Activated gamma-delta T cell (primary cell): ENCODE results near the gene OAS1.
"Not testable (repeated sequence)": the region's sequence is repeated elsewhere in the genome, so short reads cannot be mapped to it uniquely, and the experiment has no call there.

Experiments used
- DNase-seq: peaks from one replicate; lab custom pipeline; 2025; lab: John Stamatoyannopoulos, UW

Gene OAS1

DNA sequence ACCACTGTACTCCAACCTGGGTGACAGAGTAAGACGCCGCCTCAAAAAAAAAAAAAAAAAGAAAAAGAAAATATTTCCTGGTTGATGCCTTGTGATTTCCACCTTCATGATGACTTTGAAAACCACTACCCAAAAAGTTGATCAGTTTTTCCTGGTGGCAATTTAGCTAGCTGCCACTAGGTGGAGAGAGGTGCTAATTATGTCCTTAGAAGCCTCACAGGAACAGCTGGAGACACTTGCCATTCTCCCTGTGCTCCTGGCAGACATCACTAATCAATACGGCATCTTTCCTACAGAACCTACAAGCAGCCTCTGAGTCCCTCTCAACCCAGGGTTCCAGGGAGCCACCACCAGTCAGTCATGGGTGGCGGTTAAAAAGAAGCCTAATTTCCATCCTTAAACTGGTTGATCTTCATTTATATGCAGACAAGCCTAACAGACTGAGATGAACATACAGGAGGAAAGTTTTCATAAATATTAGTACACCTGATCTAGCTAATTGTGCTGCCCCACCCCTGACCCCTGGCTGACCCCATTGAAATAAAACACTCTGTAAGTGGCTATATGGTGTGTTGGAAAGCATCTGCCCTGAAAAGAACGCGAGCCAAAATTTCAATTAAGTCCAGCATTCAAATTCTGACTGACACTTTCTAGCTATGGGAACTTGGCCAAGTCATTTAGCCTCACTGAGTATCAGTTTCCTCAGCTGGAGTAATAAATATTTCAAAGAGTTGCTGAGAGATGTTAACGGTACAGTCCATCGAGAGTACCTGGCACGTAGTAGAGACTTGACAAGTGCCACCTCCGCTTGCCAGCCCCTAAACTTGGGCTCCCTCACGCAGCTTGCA is 6.2 kb upstream of the OAS1 start:
- no peak for DNase-seq

DNA sequence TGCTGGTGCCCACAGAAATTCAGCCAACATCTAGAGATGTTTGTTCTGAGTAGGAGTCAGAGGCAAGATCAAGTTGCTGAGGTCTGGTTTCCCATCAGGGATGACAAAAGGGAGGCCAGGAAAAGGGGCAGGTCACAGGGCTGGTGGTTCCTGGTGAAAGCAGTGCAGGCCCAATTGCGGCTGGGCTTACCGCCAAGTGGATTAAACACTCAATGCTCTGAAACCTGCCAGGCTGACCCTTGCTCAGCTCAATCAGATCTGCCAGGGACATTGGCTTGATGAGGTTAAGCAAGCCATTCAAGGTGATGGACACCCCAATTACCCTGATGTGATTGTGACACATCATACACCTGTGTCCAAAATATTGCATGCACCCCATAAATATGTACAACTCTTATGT is 5.5 kb upstream of the OAS1 start:
- DNase-seq: no peak

DNA sequence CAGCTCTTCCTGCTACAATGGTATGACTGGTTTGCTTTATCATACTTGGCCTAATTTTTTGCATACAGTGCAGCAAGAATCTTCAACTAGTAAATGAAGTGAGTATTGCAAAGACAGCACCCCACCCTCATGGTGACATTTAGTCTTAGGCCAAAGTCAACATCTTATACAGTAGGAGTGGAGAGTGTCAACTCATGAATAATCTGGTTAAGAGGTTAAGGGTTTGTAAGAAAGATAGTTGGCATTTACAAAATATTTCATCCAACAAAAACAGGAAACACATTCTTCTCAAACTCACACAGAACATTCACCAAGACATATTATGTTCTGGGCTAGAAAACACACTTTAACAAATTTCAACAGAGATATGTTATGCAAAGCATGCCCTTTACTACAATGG is 2.2 kb upstream of the OAS1 start:
- DNase-seq: no peak

DNA sequence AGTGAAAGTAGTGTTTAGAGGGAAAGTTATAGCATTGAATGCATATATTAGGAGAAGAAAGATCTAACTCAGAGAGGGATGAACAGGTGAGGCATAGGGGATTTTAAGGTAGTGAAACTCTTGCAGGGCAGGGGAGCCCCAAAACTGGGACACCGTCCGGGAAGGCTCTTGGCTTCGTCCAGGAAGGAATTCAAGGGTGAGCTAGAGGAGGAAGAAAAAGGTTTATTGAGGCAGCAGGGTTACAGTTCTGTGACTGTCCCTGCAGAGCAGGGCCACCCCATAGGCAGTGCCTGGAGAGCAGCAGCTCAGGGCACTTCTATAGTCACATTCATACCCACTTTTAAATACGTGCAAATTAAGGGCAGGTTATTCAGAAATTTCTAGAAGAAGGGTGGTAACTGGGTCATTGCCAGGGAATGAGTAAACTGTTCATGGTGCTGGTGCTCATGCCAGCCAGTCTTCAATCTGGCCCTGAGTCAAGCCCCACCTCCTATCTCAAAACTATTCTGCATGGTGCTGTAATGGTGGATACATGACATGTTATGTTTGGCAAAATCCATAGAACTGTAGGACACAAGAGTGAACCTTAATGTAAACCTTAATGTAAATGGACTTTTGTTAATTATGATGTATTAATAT is 1.2 kb upstream of the OAS1 start:
- no peak for DNase-seq

DNA sequence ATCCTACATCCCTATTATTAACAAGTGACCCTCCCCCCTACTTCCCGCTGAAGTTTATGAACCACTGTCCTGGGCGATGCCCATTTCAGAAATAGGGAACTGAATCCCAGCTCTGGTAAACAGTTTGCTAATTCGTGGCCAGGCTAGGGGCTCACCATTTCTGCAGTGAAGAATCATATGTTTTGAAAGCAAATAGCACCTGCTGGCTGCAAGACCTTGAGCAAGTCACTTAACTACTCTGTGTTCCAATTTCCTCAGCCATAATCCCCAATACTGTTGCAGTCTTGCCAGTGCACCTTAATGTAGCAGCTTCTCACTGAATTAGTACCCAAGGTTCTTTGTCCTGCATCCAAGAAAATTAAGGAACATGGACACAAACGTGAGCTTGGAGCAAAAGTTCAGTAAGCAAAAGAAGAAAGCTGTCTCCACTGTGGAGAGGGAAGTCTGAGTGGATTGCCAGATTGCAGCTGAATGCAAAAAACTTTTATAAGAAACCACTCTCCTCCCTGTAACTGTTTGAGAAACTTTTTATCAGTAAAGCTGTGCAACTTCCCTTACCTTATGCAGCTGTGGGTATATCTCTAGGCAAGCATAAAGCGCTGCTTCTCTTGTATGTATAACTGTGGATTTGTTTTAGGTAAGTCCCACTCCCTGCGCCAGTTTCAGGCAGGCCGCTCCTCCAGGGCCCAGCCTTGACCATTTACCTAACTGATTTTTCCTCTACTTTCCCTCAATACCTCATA is 824 bp downstream of the OAS1 start:
- no peak for DNase-seq

DNA sequence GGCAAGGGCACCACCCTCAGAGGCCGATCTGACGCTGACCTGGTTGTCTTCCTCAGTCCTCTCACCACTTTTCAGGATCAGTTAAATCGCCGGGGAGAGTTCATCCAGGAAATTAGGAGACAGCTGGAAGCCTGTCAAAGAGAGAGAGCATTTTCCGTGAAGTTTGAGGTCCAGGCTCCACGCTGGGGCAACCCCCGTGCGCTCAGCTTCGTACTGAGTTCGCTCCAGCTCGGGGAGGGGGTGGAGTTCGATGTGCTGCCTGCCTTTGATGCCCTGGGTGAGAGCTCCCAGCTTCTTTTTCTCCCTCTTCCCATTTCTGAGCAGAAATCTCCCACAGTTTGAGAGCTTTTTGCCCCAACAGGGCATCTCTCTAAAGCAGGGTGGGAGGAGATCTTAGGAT is 1.8 kb downstream of the OAS1 start:
- no peak for DNase-seq

DNA sequence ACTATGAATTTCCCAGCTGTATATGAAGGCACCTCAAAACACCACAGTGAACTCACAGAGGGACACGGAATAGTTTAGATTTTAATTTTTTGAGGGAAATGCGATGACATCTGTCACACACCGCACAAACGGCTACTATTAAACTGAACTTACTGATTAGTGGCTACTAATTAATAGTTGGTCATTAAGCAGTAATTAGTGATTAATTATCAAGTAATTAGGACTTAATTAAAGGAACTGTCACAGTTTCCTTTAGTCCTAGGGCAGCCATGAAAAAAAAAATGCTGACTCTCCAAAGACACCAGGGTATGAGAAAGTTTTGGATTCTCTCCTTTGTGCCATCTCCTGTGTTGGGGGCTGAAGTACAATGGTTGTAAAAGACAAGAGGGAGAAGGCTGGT is 2.9 kb downstream of the OAS1 start:
- no peak for DNase-seq

DNA sequence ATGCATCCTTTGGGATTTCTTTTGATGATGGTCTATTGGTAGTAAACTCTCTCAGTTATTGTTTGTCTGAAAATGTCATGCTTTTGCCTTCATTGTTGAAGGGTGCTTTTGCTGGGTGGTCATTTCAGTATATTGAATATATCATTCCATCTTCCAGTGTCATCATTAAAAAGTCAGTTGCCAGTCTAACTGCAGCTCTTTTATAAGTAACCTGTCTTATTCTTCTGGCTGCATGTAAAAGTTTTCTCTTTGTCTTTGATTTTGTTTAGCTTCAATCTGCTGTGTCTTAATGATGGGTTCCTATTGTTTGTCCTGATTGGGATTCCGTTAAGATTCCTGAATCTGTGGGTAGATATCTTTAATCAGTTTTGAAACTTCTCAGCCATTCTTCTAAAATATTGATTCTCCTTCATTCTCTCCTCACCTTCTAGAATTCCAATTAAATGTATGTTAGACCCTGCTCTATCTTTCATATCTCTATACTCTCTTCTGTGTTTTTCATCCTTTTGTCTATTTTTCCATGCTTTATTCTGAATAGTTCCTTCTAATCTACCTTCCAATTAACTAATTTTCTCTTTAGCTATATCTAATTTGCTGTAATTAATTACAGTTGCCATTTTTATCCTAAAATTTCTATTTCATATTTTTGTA is 6.4 kb downstream of the OAS1 start:
- no peak for DNase-seq

DNA sequence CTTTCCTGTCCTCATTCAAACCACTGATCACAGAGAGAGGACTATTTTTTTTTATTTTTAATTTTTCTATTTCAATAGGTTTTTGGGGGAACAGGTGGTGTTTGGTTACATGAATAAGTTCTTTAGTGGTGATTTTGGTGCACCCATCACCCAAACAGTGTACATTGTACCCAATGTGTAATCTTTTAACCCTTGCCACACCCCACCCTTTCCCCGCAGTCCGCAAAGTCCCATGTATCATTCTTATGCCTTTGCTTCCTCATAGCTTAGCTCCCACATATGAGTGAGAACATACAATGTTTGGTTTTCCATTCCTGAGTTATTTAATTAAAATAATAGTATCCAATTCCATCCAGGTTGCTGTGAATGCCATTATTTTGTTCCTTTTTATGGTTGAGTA is 7.1 kb downstream of the OAS1 start:
- not testable (repeated sequence) for DNase-seq

DNA sequence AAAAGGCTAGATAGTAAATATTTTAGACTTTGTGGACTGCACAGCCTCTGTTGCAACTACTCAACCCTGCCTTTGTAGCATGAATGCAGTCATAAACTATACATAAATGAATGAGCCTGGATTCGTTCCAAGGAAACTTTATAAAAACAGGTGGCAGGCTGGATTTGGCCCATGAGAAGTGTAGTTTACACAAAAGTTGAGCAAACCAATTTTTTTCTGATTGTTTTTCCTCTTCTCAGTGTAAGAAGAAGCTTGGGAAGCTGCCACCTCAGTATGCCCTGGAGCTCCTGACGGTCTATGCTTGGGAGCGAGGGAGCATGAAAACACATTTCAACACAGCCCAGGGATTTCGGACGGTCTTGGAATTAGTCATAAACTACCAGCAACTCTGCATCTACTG is 9.5 kb downstream of the OAS1 start:
- DNase-seq: no peak

DNA sequence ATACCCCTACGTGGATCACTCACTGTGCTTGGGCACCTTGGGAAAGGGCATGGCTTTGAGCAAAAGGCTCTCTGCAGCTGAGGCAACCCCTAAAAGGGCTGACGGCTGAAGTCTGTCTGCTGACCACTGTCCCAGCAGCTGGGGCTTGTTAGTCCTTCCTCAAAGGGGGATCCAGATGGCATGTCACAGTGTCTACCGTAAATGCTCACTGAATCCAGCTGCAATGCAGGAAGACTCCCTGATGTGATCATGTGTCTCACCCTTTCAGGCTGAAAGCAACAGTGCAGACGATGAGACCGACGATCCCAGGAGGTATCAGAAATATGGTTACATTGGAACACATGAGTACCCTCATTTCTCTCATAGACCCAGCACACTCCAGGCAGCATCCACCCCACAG is 12.4 kb downstream of the OAS1 start:
- DNase-seq: no peak

DNA sequence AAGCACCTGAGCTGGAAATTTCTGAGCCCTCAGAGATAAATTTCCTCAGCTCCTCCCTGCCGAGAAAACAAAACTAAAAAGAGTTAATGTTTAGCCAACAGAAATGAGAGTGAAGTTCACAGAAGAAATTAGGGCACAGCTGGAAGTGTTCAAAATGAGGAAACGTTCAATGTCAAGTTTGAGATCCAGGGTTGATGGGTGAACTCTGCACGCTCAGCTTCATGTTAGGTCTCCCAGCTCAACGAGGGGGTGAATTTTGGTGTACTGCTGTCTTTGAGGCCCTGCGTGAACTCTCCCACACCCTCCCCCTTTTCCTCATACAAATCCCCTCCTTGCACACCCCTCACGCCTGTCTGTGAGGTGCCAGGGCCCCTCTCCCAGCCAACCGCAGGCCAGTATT is 18.2 kb downstream of the OAS1 start:
- DNase-seq: no peak

DNA sequence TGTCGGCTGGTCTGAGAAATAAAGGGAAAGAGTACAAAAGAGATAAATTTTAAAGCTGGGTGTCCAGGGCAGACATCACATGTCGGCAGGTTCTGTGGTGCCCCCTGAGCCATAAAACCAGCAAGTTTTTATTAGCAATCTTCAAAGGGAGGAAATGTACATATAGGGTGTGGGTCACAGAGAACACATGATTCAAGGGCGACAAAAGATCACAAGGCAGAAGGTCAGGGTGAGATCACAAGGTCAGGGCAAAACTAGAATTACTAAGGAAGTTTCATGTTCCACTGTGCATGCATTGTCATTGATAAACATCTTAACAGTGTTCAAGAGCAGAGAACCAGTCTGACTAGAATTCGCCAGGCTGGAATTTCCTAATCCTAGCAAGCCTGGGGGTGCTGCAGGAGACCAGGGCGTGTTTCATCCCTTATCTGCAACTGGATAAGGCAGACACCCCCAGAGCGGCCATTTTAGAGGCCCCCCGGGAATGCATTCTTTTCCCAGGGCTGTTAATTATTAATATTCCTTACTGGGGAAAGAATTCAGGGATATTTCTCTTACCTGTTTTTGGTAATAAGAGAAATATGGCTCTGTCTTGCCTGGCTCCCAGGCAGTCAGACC is 19.8 kb downstream of the OAS1 start:
- DNase-seq: not testable (repeated sequence)

DNA sequence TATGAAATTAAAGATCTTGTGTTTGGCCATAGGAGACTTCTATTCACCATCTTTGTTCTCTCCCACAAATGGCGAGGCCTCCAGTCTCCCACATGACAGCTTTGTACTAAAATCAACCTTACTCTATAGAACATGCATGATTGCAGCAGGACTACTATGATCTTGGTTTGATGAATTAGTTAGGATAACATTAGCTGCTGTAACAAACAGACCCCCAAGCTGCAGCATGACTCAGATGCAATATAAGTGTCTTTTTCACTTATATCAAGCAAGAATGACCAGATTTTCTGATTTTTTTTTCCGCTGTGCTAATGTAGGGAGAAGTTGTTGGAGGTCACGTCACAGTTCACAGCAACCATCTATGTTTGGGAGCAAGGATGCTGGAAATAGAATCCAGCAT is 20.7 kb downstream of the OAS1 start:
- no peak for DNase-seq

DNA sequence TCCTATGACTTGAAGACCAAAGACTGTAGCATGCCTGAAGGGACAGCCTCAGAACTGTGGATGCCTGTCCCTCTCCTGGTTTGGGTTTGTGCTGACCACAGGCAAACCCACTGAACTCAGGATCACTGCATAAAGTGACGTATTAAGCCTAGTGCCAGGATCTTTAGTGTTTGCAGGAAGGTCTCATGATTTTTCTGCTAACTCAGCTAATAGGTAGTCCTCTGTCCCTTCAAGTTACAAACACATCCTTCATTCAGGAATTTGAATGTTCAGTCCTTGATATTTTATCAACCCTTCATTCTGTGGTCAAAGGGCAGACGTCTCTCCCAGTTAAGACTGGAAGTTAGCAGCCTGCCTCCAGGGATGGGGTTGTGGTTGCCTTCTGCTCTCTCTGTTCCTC is 21.2 kb downstream of the OAS1 start:
- DNase-seq: no peak

DNA sequence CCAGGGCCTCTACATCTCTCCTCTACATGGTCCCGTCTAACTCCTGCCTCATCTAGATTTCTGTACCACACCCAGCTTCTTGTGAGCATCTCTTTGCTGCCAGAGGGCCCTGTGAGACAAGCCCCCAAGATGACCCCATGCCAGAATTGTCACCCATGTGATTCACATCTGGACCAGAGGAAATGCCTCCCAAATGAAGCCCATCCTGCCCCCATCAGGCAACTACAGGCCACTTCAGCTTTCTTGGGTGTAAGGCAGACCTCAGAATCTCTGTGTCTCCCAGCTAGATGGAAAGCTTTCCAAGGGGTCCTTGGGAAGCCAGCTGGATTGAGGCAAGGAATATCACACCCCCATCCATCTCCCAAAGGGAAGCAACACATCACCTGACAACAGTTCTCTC is 22.2 kb downstream of the OAS1 start:
- DNase-seq: no peak

DNA sequence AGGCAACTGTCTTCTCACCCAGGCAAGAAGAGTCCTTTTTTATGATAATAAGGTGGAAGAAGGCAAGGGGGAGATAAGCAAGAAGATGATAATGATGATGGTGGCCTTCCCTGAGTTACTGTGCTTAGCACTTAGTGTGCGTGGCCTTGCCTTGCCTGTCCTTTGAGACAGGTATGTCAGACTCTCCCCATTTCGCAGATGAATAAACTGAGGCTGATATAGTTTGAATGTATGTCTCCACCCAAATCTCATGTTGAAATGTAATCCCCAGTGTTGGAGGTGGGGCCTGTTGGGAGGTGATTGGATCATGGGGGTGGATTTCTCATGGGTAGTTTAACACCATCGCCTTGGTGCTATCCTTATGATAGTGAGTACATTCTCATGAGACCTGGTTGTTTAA is 23.0 kb downstream of the OAS1 start:
- no peak for DNase-seq

DNA sequence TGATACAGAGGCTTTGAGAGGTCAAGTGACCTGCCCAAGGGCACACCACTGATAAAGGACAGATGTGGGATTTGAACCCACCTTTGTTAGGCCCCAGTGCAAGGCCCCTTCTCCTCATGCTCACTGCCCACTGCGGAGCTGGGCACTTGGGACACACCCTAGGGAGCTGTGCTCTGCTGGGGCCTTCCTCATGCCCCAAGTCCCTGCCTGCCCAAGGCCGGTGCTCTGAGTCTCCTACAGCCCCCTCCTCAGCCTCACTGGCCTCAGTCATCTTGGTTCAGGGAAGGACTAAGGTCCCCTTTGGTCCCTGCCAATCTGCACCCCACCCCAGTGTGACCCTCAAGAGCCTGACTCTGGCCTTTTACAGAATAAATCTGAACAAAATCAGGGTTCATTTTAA is 23.6 kb downstream of the OAS1 start:
- DNase-seq: no peak

DNA sequence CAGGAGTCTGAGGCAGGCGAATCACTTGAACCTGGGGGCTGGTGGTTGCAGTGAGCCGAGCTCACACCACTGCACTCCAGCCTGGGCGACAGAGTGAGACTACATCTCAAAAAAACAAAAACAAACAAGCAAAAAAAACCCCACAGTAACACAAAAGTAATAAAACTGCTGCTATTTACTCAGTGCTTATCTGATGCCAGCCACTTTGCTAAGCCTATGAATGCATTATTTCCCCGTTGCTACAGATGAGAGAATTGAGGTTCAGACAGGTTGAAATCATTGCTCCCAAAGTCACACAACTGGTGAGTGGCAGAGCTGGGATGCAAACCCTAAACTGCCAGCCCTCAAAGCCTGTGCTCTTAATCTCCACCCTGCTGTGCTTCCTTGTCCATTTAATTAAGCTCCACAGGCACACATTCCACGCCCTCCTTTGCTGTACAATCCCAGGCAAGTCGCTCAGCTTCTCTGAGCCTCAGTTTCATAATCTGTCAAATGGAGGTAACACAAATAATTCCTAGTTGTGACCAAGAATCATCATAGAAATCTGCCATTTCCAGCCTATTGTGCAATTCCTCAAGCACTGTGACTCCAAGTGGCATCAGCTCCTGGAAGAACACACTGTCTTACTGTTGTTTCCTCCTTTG is 25.8 kb downstream of the OAS1 start:
- no peak for DNase-seq

DNA sequence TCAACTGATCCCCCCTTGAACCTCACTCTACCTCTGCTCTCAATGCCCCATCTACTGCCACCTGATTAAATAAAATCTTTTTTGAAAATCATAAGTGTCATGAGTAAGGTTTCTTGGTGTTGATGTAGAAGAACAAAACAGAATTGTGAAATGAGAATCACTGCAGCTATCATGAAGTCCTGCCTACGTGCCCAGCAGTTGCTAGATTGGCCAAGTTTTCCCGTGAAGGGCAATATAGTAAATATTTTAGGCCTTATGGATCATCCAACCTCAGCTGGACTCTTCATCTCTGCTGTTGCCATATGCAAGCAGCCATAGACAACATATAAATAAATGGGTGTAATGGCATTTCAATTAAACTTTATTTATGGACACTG is 26.4 kb downstream of the OAS1 start:
- DNase-seq: no peak

DNA sequence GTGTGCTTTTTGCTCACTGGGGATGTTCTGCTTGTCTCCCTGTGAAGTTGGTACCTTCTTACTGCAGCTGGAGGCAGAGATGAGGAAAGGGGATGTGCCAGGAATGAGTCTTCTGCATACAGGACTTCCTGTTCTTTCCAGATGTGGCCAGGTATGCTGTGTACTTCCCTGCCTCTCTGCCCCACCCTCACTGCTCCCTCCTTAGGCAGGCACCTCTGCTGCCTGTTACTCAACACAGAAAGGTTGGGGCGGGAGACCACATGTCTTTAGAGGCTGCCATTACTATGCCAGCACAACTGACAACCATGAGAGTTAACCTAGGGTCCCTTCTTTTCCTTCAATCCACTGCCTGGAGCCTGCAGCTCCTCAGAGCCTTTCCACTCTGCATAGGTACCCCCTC is 29.5 kb downstream of the OAS1 start:
- DNase-seq: no peak

DNA sequence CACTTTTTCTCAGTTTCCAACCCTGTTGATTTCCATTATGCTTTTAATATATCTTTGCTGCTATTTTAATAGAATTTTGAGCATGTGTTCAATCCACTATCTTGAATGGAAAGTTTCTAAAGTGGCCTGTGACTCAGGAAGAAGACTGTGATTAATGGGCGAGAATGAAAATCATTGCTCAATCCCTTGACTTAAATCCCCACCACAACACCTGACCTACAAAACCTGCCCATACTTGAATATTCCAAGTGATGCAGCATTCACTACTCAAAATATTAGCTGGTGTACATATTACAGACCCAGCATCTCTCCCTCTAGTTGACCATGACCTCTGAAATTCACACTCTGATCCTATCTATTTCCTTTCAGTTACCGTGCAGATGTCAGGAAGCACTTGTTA is 30.2 kb downstream of the OAS1 start:
- DNase-seq: no peak
